Astrocyte (in vitro differentiated cells and primary cell): ENCODE data around the gene A1BG. TPM values are rescaled to one million over a fixed set of nuclear protein-coding genes. Genes with fewer than 3 reads are reported as not detected.

ENCODE experiments used
- DNase-seq: peaks from one replicate; pipeline ENCODE4 v3.0.0-alpha.2; 2010; ENCODE audit warnings: low read depth
- FAIRE-seq: peaks from 2 replicates; lab custom pipeline; 2011; peaks lifted over from hg19 to GRCh38; lab: Jason Lieb, UNC
- H2AFZ ChIP-seq: 2 replicates; pipeline ENCODE4 v1.6.0; 2012; ENCODE audit warnings: low read depth, low read length, inconsistent platforms
- H3K27ac ChIP-seq: 2 replicates; pipeline ENCODE4 v1.5.1; 2011; ENCODE audit warnings: low read depth, low read length, inconsistent platforms
- H3K27me3 ChIP-seq: 2 replicates; pipeline ENCODE4 v1.6.0; 2011; ENCODE audit warnings: low read length, inconsistent platforms; ENCODE audit not compliant: insufficient read depth
- H3K36me3 ChIP-seq: 2 replicates; pipeline ENCODE4 v1.5.1; 2011; ENCODE audit warnings: low read length, inconsistent platforms; ENCODE audit not compliant: insufficient read depth
- H3K4me1 ChIP-seq: 2 replicates; pipeline ENCODE4 v1.5.1; 2011; ENCODE audit warnings: low read length, inconsistent platforms; ENCODE audit not compliant: insufficient read depth
- H3K4me2 ChIP-seq: 2 replicates; pipeline ENCODE4 v1.6.0; 2012; ENCODE audit warnings: low read length, inconsistent platforms
- H3K4me3 ChIP-seq: 2 replicates; pipeline ENCODE4 v1.5.1; 2011; ENCODE audit warnings: low read depth, mild to moderate bottlenecking, low read length, inconsistent platforms; ENCODE audit not compliant: insufficient read depth
- H3K79me2 ChIP-seq: 2 replicates; pipeline ENCODE4 v1.6.0; 2012; ENCODE audit warnings: mild to moderate bottlenecking, low read length, inconsistent platforms; ENCODE audit not compliant: insufficient read depth
- H3K9ac ChIP-seq: 2 replicates; pipeline ENCODE4 v1.6.0; 2012; ENCODE audit warnings: mild to moderate bottlenecking, low read length, inconsistent platforms
- H3K9me3 ChIP-seq: 2 replicates; pipeline ENCODE4 v1.5.1; 2012; ENCODE audit warnings: low read depth, mild to moderate bottlenecking, low read length, inconsistent platforms; ENCODE audit not compliant: insufficient read depth
- H4K20me1 ChIP-seq: 2 replicates; pipeline ENCODE4 v1.6.0; 2012; ENCODE audit warnings: low read length, inconsistent platforms; ENCODE audit not compliant: insufficient read depth
- H3K27ac Mint-ChIP-seq: one replicate; pipeline ENCODE4 v1.8.0; 2021; ENCODE audit warnings: mild to moderate bottlenecking, mixed read lengths; ENCODE audit not compliant: unreplicated experiment
- H3K27me3 Mint-ChIP-seq: one replicate; pipeline ENCODE4 v1.8.0; 2021; ENCODE audit warnings: low read depth, mixed read lengths; ENCODE audit not compliant: unreplicated experiment
- H3K36me3 Mint-ChIP-seq: one replicate; pipeline ENCODE4 v1.8.0; 2021; ENCODE audit warnings: low read depth, mixed read lengths; ENCODE audit not compliant: unreplicated experiment
- H3K4me1 Mint-ChIP-seq: one replicate; pipeline ENCODE4 v1.8.0; 2021; ENCODE audit warnings: low read depth, mixed read lengths; ENCODE audit not compliant: unreplicated experiment
- H3K4me3 Mint-ChIP-seq: one replicate; pipeline ENCODE4 v1.8.0; 2021; ENCODE audit warnings: mild to moderate bottlenecking, moderate library complexity, mixed read lengths; ENCODE audit not compliant: unreplicated experiment
- H3K9me3 Mint-ChIP-seq: one replicate; pipeline ENCODE4 v1.8.0; 2021; ENCODE audit warnings: mild to moderate bottlenecking, mixed read lengths; ENCODE audit not compliant: unreplicated experiment
- CTCF ChIP-seq: IDR thresholded peaks from 2 replicates; pipeline ENCODE4 v1.5.1; 2011; ENCODE audit warnings: low read depth, mild to moderate bottlenecking, inconsistent platforms, low read length, moderate library complexity; ENCODE audit not compliant: insufficient read depth
- EZH2 ChIP-seq: IDR thresholded peaks from 2 replicates; pipeline ENCODE4 v1.6.1; 2012; ENCODE audit warnings: mild to moderate bottlenecking, low read length, inconsistent platforms; ENCODE audit not compliant: insufficient read depth
- total RNA-seq: library from RNA; stranded (reverse); gene quantifications from 2 replicates; pipeline ENCODE4 v1.2.1, GENCODE V29; 2021

The A1BG gene
- total RNA-seq, 1 donor from 2014 or later, result 32.3 TPM

- no peak for FAIRE-seq
- Mint-ChIP-seq H3K36me3 (peaks cover 11% of the 10 kb centered on the region), H3K27me3 (no peaks in the 10 kb centered on the region), H3K9me3 (peaks cover 3% of the 10 kb centered on the region), H3K27ac (no peak overlapping the region), H3K4me1 (no peaks in the 10 kb centered on the region), H3K4me3 (no peak overlapping the region)
- no peaks in the 10 kb centered on the region for H3K4me1 ChIP-seq
- no peak overlapping the region for H2AFZ ChIP-seq
- no peaks in the 10 kb centered on the region for H3K27me3 ChIP-seq
- H4K20me1 ChIP-seq, result peaks cover 57% of the 10 kb centered on the region
- peaks cover 16% of the 10 kb centered on the region for H3K36me3 ChIP-seq
- no peaks in the 10 kb centered on the region for H3K79me2 ChIP-seq
- H3K9ac ChIP-seq, result no peak overlapping the region
- TF ChIP-seq EZH2 (no peak), CTCF (no peak)
- H3K27ac ChIP-seq, result no peak overlapping the region
- H3K4me2 ChIP-seq, result no peak overlapping the region
- no peak overlapping the region for H3K4me3 ChIP-seq
- H3K9me3 ChIP-seq, result no peaks in the 10 kb centered on the region
- DNase-seq, result no peak
These were observed 35.0 kb downstream of the A1BG start for GRCh38 chr19:58318297-58318696.

- H3K36me3 ChIP-seq, result peaks cover 21% of the 10 kb centered on the region
- no peak overlapping the region for H3K27ac ChIP-seq
- no peaks in the 10 kb centered on the region for H3K9me3 ChIP-seq
- H2AFZ ChIP-seq, result no peak overlapping the region
- peaks cover 3% of the 10 kb centered on the region for H3K9me3 Mint-ChIP-seq
- no peaks in the 10 kb centered on the region for H3K4me1 ChIP-seq
- no peak overlapping the region for H3K4me3 ChIP-seq
- H4K20me1 ChIP-seq, result peaks cover 50% of the 10 kb centered on the region
- H3K36me3 Mint-ChIP-seq, result peaks cover 12% of the 10 kb centered on the region
- H3K27me3 ChIP-seq, result no peaks in the 10 kb centered on the region
- H3K27ac Mint-ChIP-seq, result no peak overlapping the region
- H3K4me2 ChIP-seq, result no peak overlapping the region
- TF ChIP-seq EZH2 (no peak), CTCF (no peak)
- no peak overlapping the region for H3K4me3 Mint-ChIP-seq
- FAIRE-seq (no peak), DNase-seq (peak; percentile 47)
- H3K9ac ChIP-seq, result no peak overlapping the region
- H3K79me2 ChIP-seq, result no peaks in the 10 kb centered on the region
- no peaks in the 10 kb centered on the region for H3K4me1 Mint-ChIP-seq
- H3K27me3 Mint-ChIP-seq, result no peaks in the 10 kb centered on the region
These were observed 35.7 kb downstream of the A1BG start for GRCh38 chr19:58317476-58318072.

DNA sequence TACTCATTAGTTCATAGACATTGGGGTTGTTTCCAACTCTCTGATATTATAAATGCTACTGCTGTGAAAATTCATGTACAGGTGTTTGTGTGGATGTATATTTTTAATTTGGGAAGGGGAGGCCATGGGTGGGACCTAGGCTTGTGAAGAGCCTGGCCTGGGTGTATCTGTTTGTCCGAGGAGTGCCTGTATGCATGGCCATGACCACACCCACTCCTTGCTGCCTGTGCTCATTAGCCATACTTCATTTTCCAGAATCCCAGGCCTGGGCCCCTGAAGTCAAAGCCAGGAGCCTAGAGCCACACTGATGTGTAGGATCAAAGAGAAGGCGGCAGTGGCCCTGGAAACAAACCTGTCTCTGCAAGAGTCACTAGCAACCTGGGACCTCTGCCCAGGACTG is 37.7 kb downstream of the A1BG start:
- peaks cover 48% of the 10 kb centered on the region for H4K20me1 ChIP-seq
- no peak for TF ChIP-seq CTCF
- no peak for TF ChIP-seq EZH2

More for the DNA sequence above, 37.7 kb downstream of the A1BG start:
- Histone ChIP-seq H2AFZ (no peak overlapping the region), H3K4me1 (no peaks in the 10 kb centered on the region), H3K27me3 (no peaks in the 10 kb centered on the region), H3K9me3 (no peaks in the 10 kb centered on the region), H3K79me2 (peaks cover 7% of the 10 kb centered on the region), H3K27ac (no peak overlapping the region), H3K9ac (no peak overlapping the region), H3K4me2 (no peak overlapping the region), H3K36me3 (peaks cover 36% of the 10 kb centered on the region), H3K4me3 (no peak overlapping the region)
- H3K27me3 Mint-ChIP-seq, result no peaks in the 10 kb centered on the region
- FAIRE-seq (no peak), DNase-seq (no peak)
- no peak overlapping the region for H3K4me3 Mint-ChIP-seq
- no peaks in the 10 kb centered on the region for H3K4me1 Mint-ChIP-seq
- H3K36me3 Mint-ChIP-seq, result peaks cover 18% of the 10 kb centered on the region
- H3K27ac Mint-ChIP-seq, result no peak overlapping the region
- H3K9me3 Mint-ChIP-seq, result peaks cover 3% of the 10 kb centered on the region
